ENCODE measurements around the gene MT1E. TPM values are rescaled to one million over a fixed set of nuclear protein-coding genes. Genes with fewer than 3 reads are reported as not detected.

The MT1E gene
- total and polyA plus RNA-seq, 2 of the 13 experiments (the other 11 are each of a cell fraction or from before 2014, with no cell fraction given): 110 to 1,072 TPM

GRCh38 chr16:56667581-56668571, 42.3 kb downstream of the MT1E start, which contains the start of gene MT1G (continued):
- TF ChIP-seq, protein P1, sequence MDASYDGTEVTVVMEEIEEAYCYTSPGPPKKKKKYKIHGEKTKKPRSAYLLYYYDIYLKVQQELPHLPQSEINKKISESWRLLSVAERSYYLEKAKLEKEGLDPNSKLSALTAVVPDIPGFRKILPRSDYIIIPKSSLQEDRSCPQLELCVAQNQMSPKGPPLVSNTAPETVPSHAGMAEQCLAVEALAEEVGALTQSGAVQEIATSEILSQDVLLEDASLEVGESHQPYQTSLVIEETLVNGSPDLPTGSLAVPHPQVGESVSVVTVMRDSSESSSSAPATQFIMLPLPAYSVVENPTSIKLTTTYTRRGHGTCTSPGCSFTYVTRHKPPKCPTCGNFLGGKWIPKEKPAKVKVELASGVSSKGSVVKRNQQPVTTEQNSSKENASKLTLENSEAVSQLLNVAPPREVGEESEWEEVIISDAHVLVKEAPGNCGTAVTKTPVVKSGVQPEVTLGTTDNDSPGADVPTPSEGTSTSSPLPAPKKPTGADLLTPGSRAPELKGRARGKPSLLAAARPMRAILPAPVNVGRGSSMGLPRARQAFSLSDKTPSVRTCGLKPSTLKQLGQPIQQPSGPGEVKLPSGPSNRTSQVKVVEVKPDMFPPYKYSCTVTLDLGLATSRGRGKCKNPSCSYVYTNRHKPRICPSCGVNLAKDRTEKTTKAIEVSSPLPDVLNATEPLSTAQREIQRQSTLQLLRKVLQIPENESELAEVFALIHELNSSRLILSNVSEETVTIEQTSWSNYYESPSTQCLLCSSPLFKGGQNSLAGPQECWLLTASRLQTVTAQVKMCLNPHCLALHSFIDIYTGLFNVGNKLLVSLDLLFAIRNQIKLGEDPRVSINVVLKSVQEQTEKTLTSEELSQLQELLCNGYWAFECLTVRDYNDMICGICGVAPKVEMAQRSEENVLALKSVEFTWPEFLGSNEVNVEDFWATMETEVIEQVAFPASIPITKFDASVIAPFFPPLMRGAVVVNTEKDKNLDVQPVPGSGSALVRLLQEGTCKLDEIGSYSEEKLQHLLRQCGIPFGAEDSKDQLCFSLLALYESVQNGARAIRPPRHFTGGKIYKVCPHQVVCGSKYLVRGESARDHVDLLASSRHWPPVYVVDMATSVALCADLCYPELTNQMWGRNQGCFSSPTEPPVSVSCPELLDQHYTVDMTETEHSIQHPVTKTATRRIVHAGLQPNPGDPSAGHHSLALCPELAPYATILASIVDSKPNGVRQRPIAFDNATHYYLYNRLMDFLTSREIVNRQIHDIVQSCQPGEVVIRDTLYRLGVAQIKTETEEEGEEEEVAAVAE (CRISPR knock-in tag; IDR thresholded peaks at IDR 0.05; ENCODE audit: borderline replicate concordance): no peak
- no peak for TF ChIP-seq NCOR1 (IDR thresholded peaks at IDR 0.05; ENCODE audit: borderline replicate concordance, low read length)
- TF ChIP-seq BRCA1 (CRISPR knock-in tag; IDR thresholded peaks at IDR 0.05): no peak
- no peak for TF ChIP-seq TAF15 (IDR thresholded peaks at IDR 0.05; ENCODE audit: low read depth, low read length, poor library complexity, severe bottlenecking)
- no peak for TF ChIP-seq ZBTB3 (CRISPR knock-in tag; IDR thresholded peaks at IDR 0.05; ENCODE audit: borderline replicate concordance, low read depth)
- TF ChIP-seq, protein P2, sequence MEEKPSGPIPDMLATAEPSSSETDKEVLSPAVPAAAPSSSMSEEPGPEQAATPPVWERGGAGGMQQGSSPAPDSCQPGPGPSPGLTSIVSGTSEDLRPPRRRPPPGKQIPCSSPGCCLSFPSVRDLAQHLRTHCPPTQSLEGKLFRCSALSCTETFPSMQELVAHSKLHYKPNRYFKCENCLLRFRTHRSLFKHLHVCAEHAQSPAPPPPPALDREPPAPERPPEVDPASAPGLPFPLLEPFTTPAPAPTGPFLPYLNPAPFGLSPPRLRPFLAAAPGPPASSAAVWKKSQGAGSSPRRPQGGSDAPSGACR (CRISPR knock-in tag; IDR thresholded peaks at IDR 0.05): no peak
- no peak for TF ChIP-seq MTERF4 (CRISPR knock-in tag; IDR thresholded peaks at IDR 0.05)
- no peak for TF ChIP-seq ZBTB7A (CRISPR knock-in tag; IDR thresholded peaks at IDR 0.05)
- TF ChIP-seq ZNF282 (IDR thresholded peaks at IDR 0.05; ENCODE audit: partially characterized antibody): no peak
- no peak for TF ChIP-seq ZNF318 (CRISPR knock-in tag; IDR thresholded peaks at IDR 0.05)
- no peak for TF ChIP-seq NFIC (IDR thresholded peaks at IDR 0.05; ENCODE audit: low read length)

Data from HepG2 (cell line).